Measurements from ENCODE around the gene MTERF2. TPM values are rescaled to one million over a fixed set of nuclear protein-coding genes. Genes with fewer than 3 reads are reported as not detected.
A peak's percentile ranks its signal among the peaks of the same experiment; 100 is the strongest.
"Not testable (repeated sequence)": the region's sequence is repeated elsewhere in the genome, so short reads cannot be mapped to it uniquely, and the experiment has no call there.

MTERF2 gene
- total and polyA plus RNA-seq, 2 donors, result 11.1 to 18.8 TPM

- H3K27me3 ChIP-seq (ENCODE audit: control insufficient read depth in 2 of 2, insufficient read depth in 1 of 2, low read length in 1 of 2); H3K27ac ChIP-seq (ENCODE audit: low read depth in 1 of 2, low read length in 1 of 2); H3K4me1 ChIP-seq (ENCODE audit: control insufficient read depth in 2 of 2, insufficient read depth in 2 of 2, low read length in 2 of 2); H3K9me3 ChIP-seq (ENCODE audit: control insufficient read depth in 2 of 2, insufficient read depth in 1 of 2, low read length in 1 of 2); DNase-seq (ENCODE audit: low read depth in 6 of 9, low spot score in 9 of 9); H3K4me3 ChIP-seq (ENCODE audit: low read length in 2 of 2); H3K36me3 ChIP-seq (ENCODE audit: control insufficient read depth in 2 of 2, insufficient read depth in 2 of 2, low read length in 1 of 2): not testable (repeated sequence)
- 84% methylated on average over 4 of the region's 4 CpGs for WGBS
Measured at GRCh38 chr12:107002665-107003064, 15.7 kb upstream of the MTERF2 start.

GRCh38 chr12:106999446-106999845, 12.5 kb upstream of the MTERF2 start:
- Histone ChIP-seq H3K4me3 (ENCODE audit: low read length in 2 of 2) (no peak overlapping the region), H3K4me1 (ENCODE audit: control insufficient read depth in 2 of 2, insufficient read depth in 2 of 2, low read length in 2 of 2) (no peaks in the 10 kb centered on the region), H3K36me3 (ENCODE audit: control insufficient read depth in 2 of 2, insufficient read depth in 2 of 2, low read length in 1 of 2) (peaks cover 6 to 11% of the 10 kb centered on the region in 2 donors), H3K27ac (ENCODE audit: low read depth in 1 of 2, low read length in 1 of 2) (no peak overlapping the region), H3K9me3 (ENCODE audit: control insufficient read depth in 2 of 2, insufficient read depth in 1 of 2, low read length in 1 of 2) (no peaks in the 10 kb centered on the region), H3K27me3 (ENCODE audit: control insufficient read depth in 2 of 2, insufficient read depth in 1 of 2, low read length in 1 of 2) (no peaks in the 10 kb centered on the region)
- 96% methylated on average over 6 of the region's 6 CpGs for WGBS
- DNase-seq (ENCODE audit: low read depth in 6 of 9, low spot score in 9 of 9), result no peak

GRCh38 chr12:106997916-106998315, 11.0 kb upstream of the MTERF2 start:
- Histone ChIP-seq H3K27me3 (ENCODE audit: control insufficient read depth in 2 of 2, insufficient read depth in 1 of 2, low read length in 1 of 2) (no peaks in the 10 kb centered on the region), H3K27ac (ENCODE audit: low read depth in 1 of 2, low read length in 1 of 2) (no peak overlapping the region), H3K4me1 (ENCODE audit: control insufficient read depth in 2 of 2, insufficient read depth in 2 of 2, low read length in 2 of 2) (no peaks in the 10 kb centered on the region), H3K4me3 (ENCODE audit: low read length in 2 of 2) (no peak overlapping the region), H3K36me3 (ENCODE audit: control insufficient read depth in 2 of 2, insufficient read depth in 2 of 2, low read length in 1 of 2) (peaks cover 6 to 11% of the 10 kb centered on the region in 2 donors), H3K9me3 (ENCODE audit: control insufficient read depth in 2 of 2, insufficient read depth in 1 of 2, low read length in 1 of 2) (no peaks in the 10 kb centered on the region)
- DNase-seq (ENCODE audit: low read depth in 6 of 9, low spot score in 9 of 9), result no peak
- WGBS, result 96% methylated on average over 1 of the region's 1 CpG

GRCh38 chr12:106996102-106996501, 9.2 kb upstream of the MTERF2 start:
- H3K9me3 ChIP-seq (ENCODE audit: control insufficient read depth in 2 of 2, insufficient read depth in 1 of 2, low read length in 1 of 2); DNase-seq (ENCODE audit: low read depth in 6 of 9, low spot score in 9 of 9); H3K27me3 ChIP-seq (ENCODE audit: control insufficient read depth in 2 of 2, insufficient read depth in 1 of 2, low read length in 1 of 2); H3K27ac ChIP-seq (ENCODE audit: low read depth in 1 of 2, low read length in 1 of 2); H3K4me1 ChIP-seq (ENCODE audit: control insufficient read depth in 2 of 2, insufficient read depth in 2 of 2, low read length in 2 of 2); H3K4me3 ChIP-seq (ENCODE audit: low read length in 2 of 2): not testable (repeated sequence)
- WGBS, result 98% methylated on average over 5 of the region's 5 CpGs
- H3K36me3 ChIP-seq (ENCODE audit: control insufficient read depth in 2 of 2, insufficient read depth in 2 of 2, low read length in 1 of 2), result peaks cover 6 to 11% of the 10 kb centered on the region in 2 donors

GRCh38 chr12:106994579-106995220, 7.8 kb upstream of the MTERF2 start:
- Histone ChIP-seq H3K4me1 (ENCODE audit: control insufficient read depth in 2 of 2, insufficient read depth in 2 of 2, low read length in 2 of 2) (no peaks in the 10 kb centered on the region), H3K9me3 (ENCODE audit: control insufficient read depth in 2 of 2, insufficient read depth in 1 of 2, low read length in 1 of 2) (no peaks in the 10 kb centered on the region), H3K36me3 (ENCODE audit: control insufficient read depth in 2 of 2, insufficient read depth in 2 of 2, low read length in 1 of 2) (peaks cover 6 to 11% of the 10 kb centered on the region in 2 donors), H3K4me3 (ENCODE audit: low read length in 2 of 2) (no peak overlapping the region), H3K27me3 (ENCODE audit: control insufficient read depth in 2 of 2, insufficient read depth in 1 of 2, low read length in 1 of 2) (no peaks in the 10 kb centered on the region), H3K27ac (ENCODE audit: low read depth in 1 of 2, low read length in 1 of 2) (no peak overlapping the region)
- 96% methylated on average over 2 of the region's 2 CpGs for WGBS
- no peak for DNase-seq (ENCODE audit: low read depth in 6 of 9, low spot score in 9 of 9)

GRCh38 chr12:106987846-106988245, 900 bp upstream of the MTERF2 start:
- peaks cover 3 to 20% of the 10 kb centered on the region in 2 donors for H3K4me1 ChIP-seq (ENCODE audit: control insufficient read depth in 2 of 2, insufficient read depth in 2 of 2, low read length in 2 of 2)
- H3K9me3 ChIP-seq (ENCODE audit: control insufficient read depth in 2 of 2, insufficient read depth in 1 of 2, low read length in 1 of 2), result no peaks in the 10 kb centered on the region
- H3K27me3 ChIP-seq (ENCODE audit: control insufficient read depth in 2 of 2, insufficient read depth in 1 of 2, low read length in 1 of 2), result no peaks in the 10 kb centered on the region
- DNase-seq (ENCODE audit: low read depth in 6 of 9, low spot score in 9 of 9), result no peak
- no peak overlapping the region for H3K27ac ChIP-seq (ENCODE audit: low read depth in 1 of 2, low read length in 1 of 2)
- no peak overlapping the region for H3K4me3 ChIP-seq (ENCODE audit: low read length in 2 of 2)
- WGBS, result 94% methylated on average over 6 of the region's 6 CpGs
- peaks cover 2 to 7% of the 10 kb centered on the region in 2 donors for H3K36me3 ChIP-seq (ENCODE audit: control insufficient read depth in 2 of 2, insufficient read depth in 2 of 2, low read length in 1 of 2)

GRCh38 chr12:106986135-106986534, 811 bp downstream of the MTERF2 start:
- DNase-seq (ENCODE audit: low read depth in 6 of 9, low spot score in 9 of 9), result no peak

GRCh38 chr12:106985479-106985878, 1.5 kb downstream of the MTERF2 start:
- Histone ChIP-seq H3K27me3 (ENCODE audit: control insufficient read depth in 2 of 2, insufficient read depth in 1 of 2, low read length in 1 of 2) (no peaks in the 10 kb centered on the region), H3K9me3 (ENCODE audit: control insufficient read depth in 2 of 2, insufficient read depth in 1 of 2, low read length in 1 of 2) (no peaks in the 10 kb centered on the region), H3K4me3 (ENCODE audit: low read length in 2 of 2) (no peak overlapping the region), H3K4me1 (ENCODE audit: control insufficient read depth in 2 of 2, insufficient read depth in 2 of 2, low read length in 2 of 2) (peaks cover 3 to 23% of the 10 kb centered on the region in 2 donors), H3K36me3 (ENCODE audit: control insufficient read depth in 2 of 2, insufficient read depth in 2 of 2, low read length in 1 of 2) (peaks cover 6 to 7% of the 10 kb centered on the region in 2 donors), H3K27ac (ENCODE audit: low read depth in 1 of 2, low read length in 1 of 2) (no peak overlapping the region)
- WGBS, result 98% methylated on average over 5 of the region's 5 CpGs
- DNase-seq (ENCODE audit: low read depth in 6 of 9, low spot score in 9 of 9), result no peak

More at GRCh38 chr12:106986135-106986534, 811 bp downstream of the MTERF2 start:
- H3K27me3 ChIP-seq (ENCODE audit: control insufficient read depth in 2 of 2, insufficient read depth in 1 of 2, low read length in 1 of 2), result no peaks in the 10 kb centered on the region
- 37% methylated on average over 4 of the region's 4 CpGs for WGBS
- peaks cover 6 to 7% of the 10 kb centered on the region in 2 donors for H3K36me3 ChIP-seq (ENCODE audit: control insufficient read depth in 2 of 2, insufficient read depth in 2 of 2, low read length in 1 of 2)
- H3K27ac ChIP-seq (ENCODE audit: low read depth in 1 of 2, low read length in 1 of 2), result peak overlapping the region in 1 of 2 donors; percentile 74
- peaks cover 3 to 20% of the 10 kb centered on the region in 2 donors for H3K4me1 ChIP-seq (ENCODE audit: control insufficient read depth in 2 of 2, insufficient read depth in 2 of 2, low read length in 2 of 2)
- no peaks in the 10 kb centered on the region for H3K9me3 ChIP-seq (ENCODE audit: control insufficient read depth in 2 of 2, insufficient read depth in 1 of 2, low read length in 1 of 2)
- peak overlapping the region; percentile 67 to 93 for H3K4me3 ChIP-seq (ENCODE audit: low read length in 2 of 2)

- no peak for DNase-seq (ENCODE audit: low read depth in 6 of 9, low spot score in 9 of 9)
- WGBS, result 97% methylated on average over 6 of the region's 6 CpGs
- Histone ChIP-seq H3K36me3 (ENCODE audit: control insufficient read depth in 2 of 2, insufficient read depth in 2 of 2, low read length in 1 of 2) (peaks cover 6 to 7% of the 10 kb centered on the region in 2 donors), H3K27ac (ENCODE audit: low read depth in 1 of 2, low read length in 1 of 2) (no peak overlapping the region), H3K9me3 (ENCODE audit: control insufficient read depth in 2 of 2, insufficient read depth in 1 of 2, low read length in 1 of 2) (no peaks in the 10 kb centered on the region), H3K4me3 (ENCODE audit: low read length in 2 of 2) (no peak overlapping the region), H3K4me1 (ENCODE audit: control insufficient read depth in 2 of 2, insufficient read depth in 2 of 2, low read length in 2 of 2) (peaks cover 3 to 23% of the 10 kb centered on the region in 2 donors), H3K27me3 (ENCODE audit: control insufficient read depth in 2 of 2, insufficient read depth in 1 of 2, low read length in 1 of 2) (no peaks in the 10 kb centered on the region)
Measured at GRCh38 chr12:106984588-106985137, 2.3 kb downstream of the MTERF2 start.
